Measurements from ENCODE around the gene PHLPP1. TPM values are rescaled to one million over a fixed set of nuclear protein-coding genes. Genes with fewer than 3 reads are reported as not detected.

The PHLPP1 gene
- total RNA-seq, 2 experiments from 2014 or later = 8.2 to 8.6 TPM

DNA sequence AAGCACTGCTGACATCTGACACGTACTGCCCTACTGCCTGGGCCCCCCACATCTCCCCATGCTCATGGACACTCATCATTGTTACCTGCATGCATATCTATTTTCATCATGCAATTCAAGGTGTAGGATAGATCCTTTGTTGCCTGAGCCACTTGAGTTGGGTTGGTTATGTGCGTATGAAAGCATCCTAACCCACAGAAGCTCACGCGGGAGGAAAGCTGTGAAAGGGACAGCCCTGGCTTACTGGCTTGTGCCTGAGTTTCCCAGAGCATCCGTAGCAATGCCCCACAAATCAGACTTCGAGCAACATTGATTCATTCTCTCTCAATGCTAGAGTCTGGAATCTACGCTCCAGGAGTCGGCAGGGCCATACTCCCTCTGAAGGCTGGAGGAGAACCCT lies 285.5 kb downstream of the PHLPP1 start:
- DNase-seq (no peak), ATAC-seq (no peak)
- no peak overlapping the region for H3K27ac Mint-ChIP-seq
- H3K4me3 Mint-ChIP-seq = no peak overlapping the region
- CTCF ChIA-PET = interaction anchor here (1.0 kb wide), 1 partner anchor 22 kb away, joined by 3 read pairs; no protein-coding TSS in a partner anchor
- TF ChIP-seq, protein P1, sequence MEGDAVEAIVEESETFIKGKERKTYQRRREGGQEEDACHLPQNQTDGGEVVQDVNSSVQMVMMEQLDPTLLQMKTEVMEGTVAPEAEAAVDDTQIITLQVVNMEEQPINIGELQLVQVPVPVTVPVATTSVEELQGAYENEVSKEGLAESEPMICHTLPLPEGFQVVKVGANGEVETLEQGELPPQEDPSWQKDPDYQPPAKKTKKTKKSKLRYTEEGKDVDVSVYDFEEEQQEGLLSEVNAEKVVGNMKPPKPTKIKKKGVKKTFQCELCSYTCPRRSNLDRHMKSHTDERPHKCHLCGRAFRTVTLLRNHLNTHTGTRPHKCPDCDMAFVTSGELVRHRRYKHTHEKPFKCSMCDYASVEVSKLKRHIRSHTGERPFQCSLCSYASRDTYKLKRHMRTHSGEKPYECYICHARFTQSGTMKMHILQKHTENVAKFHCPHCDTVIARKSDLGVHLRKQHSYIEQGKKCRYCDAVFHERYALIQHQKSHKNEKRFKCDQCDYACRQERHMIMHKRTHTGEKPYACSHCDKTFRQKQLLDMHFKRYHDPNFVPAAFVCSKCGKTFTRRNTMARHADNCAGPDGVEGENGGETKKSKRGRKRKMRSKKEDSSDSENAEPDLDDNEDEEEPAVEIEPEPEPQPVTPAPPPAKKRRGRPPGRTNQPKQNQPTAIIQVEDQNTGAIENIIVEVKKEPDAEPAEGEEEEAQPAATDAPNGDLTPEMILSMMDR (IDR thresholded peaks at IDR 0.05) = no peak
- POLR2A ChIA-PET = no interaction called here
- no peaks in the 10 kb centered on the region for H3K4me1 Mint-ChIP-seq (ENCODE audit: low read depth)
- H3K36me3 Mint-ChIP-seq (ENCODE audit: low read depth) = no peaks in the 10 kb centered on the region
- no peaks in the 10 kb centered on the region for H3K27me3 Mint-ChIP-seq
- intact Hi-C loops (cut with micrococcal nuclease) = no loop called here
- H3K9me3 Mint-ChIP-seq = no peaks in the 10 kb centered on the region

DNA sequence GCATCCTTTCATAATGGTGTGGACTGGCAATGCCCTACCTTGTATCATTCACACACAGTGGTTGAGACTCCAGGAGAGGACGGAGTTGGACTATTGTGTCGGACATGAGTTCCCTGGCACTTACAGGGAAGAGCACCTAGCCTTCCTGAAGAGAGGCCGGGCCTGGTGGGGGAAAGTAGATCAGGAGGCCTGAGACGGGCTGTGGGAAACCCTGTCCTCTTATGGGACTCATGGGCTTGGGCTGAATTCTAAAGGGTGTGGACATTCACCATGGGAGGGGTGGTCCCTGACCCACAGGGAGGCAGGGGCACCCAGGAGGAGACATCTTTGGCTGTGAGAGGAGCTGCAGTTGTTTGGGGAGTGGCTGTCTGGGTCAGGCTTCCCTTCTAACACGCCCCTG lies 286.5 kb downstream of the PHLPP1 start:
- DNase-seq (no peak), ATAC-seq (no peak)
- Mint-ChIP-seq H3K36me3 (ENCODE audit: low read depth) (no peaks in the 10 kb centered on the region), H3K27me3 (no peaks in the 10 kb centered on the region), H3K4me3 (no peak overlapping the region), H3K4me1 (ENCODE audit: low read depth) (no peaks in the 10 kb centered on the region), H3K9me3 (no peaks in the 10 kb centered on the region), H3K27ac (no peak overlapping the region)
- TF ChIP-seq, protein P1 (IDR thresholded peaks at IDR 0.05) = no peak
- intact Hi-C loops (cut with micrococcal nuclease) = no loop called here
- ChIA-PET CTCF (no interaction called here), POLR2A (no interaction called here)

DNA sequence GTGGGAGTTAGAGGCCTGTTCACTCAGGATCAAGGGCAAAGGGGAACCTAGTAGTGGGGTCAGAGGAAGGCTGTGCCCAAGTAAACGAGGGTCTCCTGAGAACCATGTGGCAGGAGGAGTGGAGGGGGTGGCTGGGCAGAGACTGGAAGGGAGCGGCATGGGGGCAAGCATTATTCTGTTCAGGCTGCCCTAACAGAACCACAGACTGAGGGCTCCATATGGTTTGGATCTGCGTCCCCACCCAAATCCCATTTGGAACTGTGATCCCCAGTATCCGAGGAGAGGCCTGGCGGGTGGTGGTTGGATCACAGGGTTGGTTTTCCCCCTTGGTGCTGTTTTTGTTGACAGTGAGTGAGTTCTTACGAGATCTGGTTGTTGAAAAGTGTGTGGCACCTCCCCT lies 287.0 kb downstream of the PHLPP1 start:
- H3K36me3 Mint-ChIP-seq (ENCODE audit: low read depth) = no peaks in the 10 kb centered on the region
- POLR2A ChIA-PET = no interaction called here
- intact Hi-C loops (cut with micrococcal nuclease) = no loop called here
- CTCF ChIA-PET = no interaction called here
- H3K27ac Mint-ChIP-seq = no peak overlapping the region
- TF ChIP-seq, protein P1 (IDR thresholded peaks at IDR 0.05) = no peak
- no peak overlapping the region for H3K4me3 Mint-ChIP-seq
- no peaks in the 10 kb centered on the region for H3K27me3 Mint-ChIP-seq
- no peaks in the 10 kb centered on the region for H3K9me3 Mint-ChIP-seq
- no peak for ATAC-seq
- no peaks in the 10 kb centered on the region for H3K4me1 Mint-ChIP-seq (ENCODE audit: low read depth)
- no peak for DNase-seq

DNA sequence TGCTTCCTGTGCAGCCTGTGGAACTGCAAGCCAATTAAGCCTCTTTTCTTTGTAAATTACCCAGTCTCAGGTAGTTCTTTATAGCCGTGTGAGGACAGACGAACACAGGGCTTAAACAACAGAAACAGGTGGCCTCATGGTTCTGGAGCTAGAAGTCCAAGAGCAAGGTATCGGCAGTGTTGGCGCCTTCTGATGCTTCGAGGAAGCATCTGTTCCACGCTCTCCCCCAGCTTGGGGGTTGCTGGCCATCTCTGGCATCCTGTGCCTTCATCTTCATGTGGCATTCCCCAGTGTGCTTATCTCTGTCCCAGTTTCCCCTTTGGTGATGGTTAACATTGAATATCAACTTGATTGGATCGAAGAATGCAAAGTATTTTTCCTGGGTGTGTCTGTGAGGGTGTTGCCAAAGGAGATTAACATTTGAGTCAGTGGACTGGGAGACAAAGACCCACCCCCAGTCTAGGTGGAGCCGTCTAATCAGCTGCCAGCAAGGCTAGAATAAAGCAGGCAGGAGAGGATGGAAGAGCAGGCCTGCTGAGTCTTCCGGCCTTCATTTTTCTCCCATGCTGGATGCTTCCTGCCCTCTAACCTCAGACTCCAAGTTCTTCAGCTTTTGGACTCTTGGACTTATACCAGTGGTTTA lies 287.6 kb downstream of the PHLPP1 start:
- intact Hi-C loops (cut with micrococcal nuclease) = no loop called here
- no peak overlapping the region for H3K4me3 Mint-ChIP-seq
- no peaks in the 10 kb centered on the region for H3K27me3 Mint-ChIP-seq
- TF ChIP-seq, protein P1 (IDR thresholded peaks at IDR 0.05) = no peak
- DNase-seq (no peak), ATAC-seq (no peak)
- CTCF ChIA-PET = no interaction called here
- H3K4me1 Mint-ChIP-seq (ENCODE audit: low read depth) = no peaks in the 10 kb centered on the region
- no peaks in the 10 kb centered on the region for H3K9me3 Mint-ChIP-seq
- POLR2A ChIA-PET = no interaction called here
- no peaks in the 10 kb centered on the region for H3K36me3 Mint-ChIP-seq (ENCODE audit: low read depth)
- no peak overlapping the region for H3K27ac Mint-ChIP-seq

DNA sequence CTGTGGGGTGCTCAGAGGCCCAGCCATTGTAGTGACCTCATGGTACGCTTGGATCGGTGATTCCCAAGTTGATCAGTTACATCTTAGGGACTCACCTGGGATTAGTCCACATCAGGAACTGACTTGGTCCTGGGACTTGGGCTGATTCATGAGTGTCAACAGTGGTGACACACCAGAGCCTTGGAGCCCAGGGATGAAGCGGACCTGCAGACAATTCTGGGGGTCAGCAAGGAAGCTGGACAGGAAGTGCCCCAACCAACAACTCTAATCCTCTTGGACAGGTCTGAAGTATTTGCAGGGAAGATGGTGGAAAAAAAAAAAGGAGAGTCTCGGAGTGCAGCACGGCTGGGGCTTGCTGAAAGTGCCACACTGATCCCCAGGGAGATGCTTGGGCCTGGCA lies 288.6 kb downstream of the PHLPP1 start:
- ATAC-seq (no peak), DNase-seq (no peak)
- CTCF ChIA-PET = interaction anchor here (1.2 kb wide), 1 partner anchor 13 kb away, joined by 3 read pairs; no protein-coding TSS in a partner anchor
- no peaks in the 10 kb centered on the region for H3K4me1 Mint-ChIP-seq (ENCODE audit: low read depth)
- no peak overlapping the region for H3K4me3 Mint-ChIP-seq
- TF ChIP-seq, protein P1 (IDR thresholded peaks at IDR 0.05) = no peak
- no peaks in the 10 kb centered on the region for H3K27me3 Mint-ChIP-seq
- no peaks in the 10 kb centered on the region for H3K9me3 Mint-ChIP-seq
- no peaks in the 10 kb centered on the region for H3K36me3 Mint-ChIP-seq (ENCODE audit: low read depth)
- intact Hi-C loops (cut with micrococcal nuclease) = no loop called here
- POLR2A ChIA-PET = no interaction called here
- H3K27ac Mint-ChIP-seq = no peak overlapping the region

All from activated CD8-positive, alpha-beta T cell treated with anti-CD3 and anti-CD28 coated beads for 36 hours (primary cell).